Right atrium auricular region (tissue), 2 donors: ENCODE results near the gene ZBTB11. TPM values are rescaled to one million over a fixed set of nuclear protein-coding genes. Genes with fewer than 3 reads are reported as not detected.
"Not testable (repeated sequence)": the region's sequence is repeated elsewhere in the genome, so short reads cannot be mapped to it uniquely, and the experiment has no call there.

ENCODE experiments used
- DNase-seq: peaks from one replicate; pipeline ENCODE4 v3.0.0-alpha.2; 2019; ENCODE audit warnings: low spot score
- H3K27ac ChIP-seq, 2 donors: fragments of 200-600 bp; sonication (generic); 1 replicate in 1 of 2; 2 replicates in 1 of 2; pipeline ENCODE4 v1.5.1; 2016 to 2019
- H3K27me3 ChIP-seq, 2 donors: fragments of 200-600 bp; sonication (generic); one replicate each; pipeline versions ENCODE4 v1.5.1 to v1.6.0; 2017 to 2019
- H3K36me3 ChIP-seq: fragments of 200-600 bp; sonication (generic); one replicate; pipeline ENCODE4 v1.5.1; 2016
- H3K4me1 ChIP-seq, 2 donors: fragments of 200-600 bp; sonication (generic); one replicate each; pipeline versions ENCODE4 v1.5.1 to v1.6.0; 2017 to 2019
- H3K4me3 ChIP-seq, 2 donors: fragments of 200-600 bp; sonication (generic); 1 replicate in 1 of 2; 2 replicates in 1 of 2; pipeline ENCODE4 v1.5.1; 2017 to 2019; ENCODE audit warnings: mild to moderate bottlenecking in 1 of 2, moderate library complexity in 1 of 2
- H3K9me3 ChIP-seq, 2 donors: fragments of 200-600 bp; sonication (generic); one replicate each; pipeline ENCODE4 v1.5.1; 2019
- total RNA-seq, 2 donors: library from RNA; depleted of rRNA; stranded (reverse); fragments of >200 nt; gene quantifications; one replicate each; pipeline ENCODE4 v1.1.0, GENCODE V29; 2016
- TF ChIP-seq, protein P1 (sequence below), 2 donors: fragments of 200-600 bp; sonication (generic); IDR thresholded peaks; one replicate each; pipeline ENCODE4 v1.5.1; 2019; ENCODE audit warnings: antibody characterized with exemption in 2 of 2

Gene ZBTB11
- total RNA-seq, 2 donors from 2014 or later, result 9.8 to 10.4 TPM

DNA sequence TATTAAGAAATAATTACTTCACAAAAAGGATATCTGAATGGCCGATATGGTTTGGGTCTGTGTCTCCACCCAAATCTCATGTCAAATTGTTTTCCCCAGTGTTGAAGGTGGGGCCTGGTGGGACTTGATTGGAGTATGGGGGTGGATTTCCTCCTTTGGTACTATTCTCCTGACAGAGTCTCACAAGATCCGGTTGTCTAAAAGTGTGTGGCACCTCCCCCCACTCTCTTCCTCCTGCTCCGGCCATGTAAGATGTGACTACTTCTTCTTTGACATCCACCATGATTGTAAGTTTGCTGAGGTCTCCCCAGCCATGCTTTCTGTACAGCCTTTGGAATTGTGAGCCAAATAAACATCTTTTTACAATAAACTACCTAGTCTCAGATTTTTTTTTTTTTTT is 34.5 kb downstream of the ZBTB11 start:
- no peak overlapping the region for H3K27ac ChIP-seq
- no peaks in the 10 kb centered on the region for H3K27me3 ChIP-seq
- DNase-seq, result peak; percentile 34
- H3K9me3 ChIP-seq, result no peaks in the 10 kb centered on the region
- TF ChIP-seq, protein P1, sequence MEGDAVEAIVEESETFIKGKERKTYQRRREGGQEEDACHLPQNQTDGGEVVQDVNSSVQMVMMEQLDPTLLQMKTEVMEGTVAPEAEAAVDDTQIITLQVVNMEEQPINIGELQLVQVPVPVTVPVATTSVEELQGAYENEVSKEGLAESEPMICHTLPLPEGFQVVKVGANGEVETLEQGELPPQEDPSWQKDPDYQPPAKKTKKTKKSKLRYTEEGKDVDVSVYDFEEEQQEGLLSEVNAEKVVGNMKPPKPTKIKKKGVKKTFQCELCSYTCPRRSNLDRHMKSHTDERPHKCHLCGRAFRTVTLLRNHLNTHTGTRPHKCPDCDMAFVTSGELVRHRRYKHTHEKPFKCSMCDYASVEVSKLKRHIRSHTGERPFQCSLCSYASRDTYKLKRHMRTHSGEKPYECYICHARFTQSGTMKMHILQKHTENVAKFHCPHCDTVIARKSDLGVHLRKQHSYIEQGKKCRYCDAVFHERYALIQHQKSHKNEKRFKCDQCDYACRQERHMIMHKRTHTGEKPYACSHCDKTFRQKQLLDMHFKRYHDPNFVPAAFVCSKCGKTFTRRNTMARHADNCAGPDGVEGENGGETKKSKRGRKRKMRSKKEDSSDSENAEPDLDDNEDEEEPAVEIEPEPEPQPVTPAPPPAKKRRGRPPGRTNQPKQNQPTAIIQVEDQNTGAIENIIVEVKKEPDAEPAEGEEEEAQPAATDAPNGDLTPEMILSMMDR (IDR thresholded peaks at IDR 0.05), result no peak
- H3K4me1 ChIP-seq, result no peaks in the 10 kb centered on the region
- no peak overlapping the region for H3K4me3 ChIP-seq
- no peaks in the 10 kb centered on the region for H3K36me3 ChIP-seq

DNA sequence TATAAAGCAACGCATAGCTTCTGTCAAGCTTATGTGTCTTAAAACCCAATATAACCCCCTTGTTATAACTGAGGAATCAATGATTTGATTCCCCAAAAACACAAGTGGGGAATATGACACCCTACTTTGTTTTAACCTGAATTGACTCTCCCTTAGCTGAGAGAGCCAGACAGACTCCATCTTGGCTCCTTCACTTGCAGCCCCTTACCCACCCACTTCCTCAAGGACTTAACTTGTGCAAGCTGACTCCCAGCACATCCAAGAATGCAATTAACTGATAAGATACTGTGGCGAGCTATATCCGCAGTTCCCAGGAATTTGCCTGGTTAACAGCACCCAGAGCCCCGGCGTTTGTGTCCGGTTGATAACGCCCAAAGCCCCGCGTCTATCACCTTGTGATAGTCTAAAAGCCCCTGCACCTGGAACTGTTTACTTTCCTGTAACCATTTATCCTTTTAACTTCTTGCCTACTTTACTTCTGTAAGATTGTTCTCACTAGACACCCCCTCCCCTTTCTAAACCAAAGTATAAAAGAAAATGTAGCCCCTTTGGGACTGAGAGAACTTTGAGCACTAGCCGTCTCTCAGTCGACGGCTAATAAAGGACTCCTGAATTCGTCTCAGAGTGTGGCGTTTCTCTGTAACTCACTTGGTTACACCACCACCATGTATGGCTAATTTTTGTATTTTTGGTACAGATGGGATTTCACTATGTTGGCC is 35.4 kb downstream of the ZBTB11 start:
- DNase-seq, result peak; percentile 28
- not testable (repeated sequence) for H3K27ac ChIP-seq, H3K9me3 ChIP-seq, H3K27me3 ChIP-seq, H3K36me3 ChIP-seq, H3K4me3 ChIP-seq, H3K4me1 ChIP-seq

DNA sequence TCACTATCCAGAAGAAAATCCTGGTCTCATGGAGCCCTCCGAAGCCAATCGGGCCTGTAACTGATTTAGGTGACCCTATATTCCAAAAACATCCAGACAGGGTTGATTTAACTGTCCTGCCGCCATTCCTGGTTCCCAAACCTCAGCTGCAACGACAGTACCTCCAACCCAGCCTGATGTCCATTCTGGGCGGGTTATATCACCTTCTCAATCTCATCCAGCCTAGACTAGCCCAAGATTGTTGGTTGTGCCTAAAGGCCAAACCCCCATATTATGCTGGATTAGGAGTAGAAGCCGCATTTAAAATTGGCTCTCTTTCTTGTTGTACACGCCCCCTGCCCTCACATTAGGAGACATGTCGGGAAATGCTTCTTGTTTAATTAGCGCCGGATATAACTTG is 36.7 kb downstream of the ZBTB11 start:
- no peaks in the 10 kb centered on the region for H3K9me3 ChIP-seq
- TF ChIP-seq, protein P1 (IDR thresholded peaks at IDR 0.05), result no peak

DNA sequence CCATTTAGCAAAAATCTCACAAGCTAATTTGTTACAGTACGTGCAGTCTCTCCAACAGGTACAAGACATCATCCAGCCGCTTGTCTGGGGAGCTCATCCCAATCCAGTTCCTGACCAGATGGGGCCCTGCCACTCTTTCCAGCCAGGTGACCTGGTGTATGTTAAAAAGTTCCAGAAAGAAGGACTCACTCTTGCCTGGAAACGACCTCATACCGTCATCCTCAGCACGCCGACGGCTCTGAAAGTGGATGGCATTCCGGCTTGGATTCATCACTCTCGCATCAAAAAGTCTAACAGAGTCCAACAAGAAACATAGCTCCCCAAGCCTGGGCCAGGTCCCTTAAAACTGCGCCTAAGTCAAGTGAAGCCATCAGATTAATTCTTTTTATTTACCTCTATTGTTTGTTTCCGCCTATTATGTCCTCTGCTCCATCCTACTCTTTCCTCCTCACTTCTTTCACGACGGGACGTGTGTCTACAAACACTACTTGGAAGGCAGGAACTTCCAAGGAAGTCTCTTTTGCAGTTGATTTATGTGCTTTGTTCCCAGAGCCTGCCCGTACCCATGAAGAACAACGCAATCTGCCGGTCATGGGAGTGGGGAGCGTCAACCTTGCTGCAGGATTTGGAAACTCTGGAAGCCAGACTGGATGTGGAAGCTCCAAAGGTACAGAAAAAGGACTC is 37.5 kb downstream of the ZBTB11 start:
- peak; percentile 51 for DNase-seq
- Histone ChIP-seq H3K4me3 (no peak overlapping the region), H3K9me3 (no peaks in the 10 kb centered on the region), H3K36me3 (no peaks in the 10 kb centered on the region), H3K27ac (no peak overlapping the region), H3K27me3 (no peaks in the 10 kb centered on the region), H3K4me1 (no peaks in the 10 kb centered on the region)
- TF ChIP-seq, protein P1 (IDR thresholded peaks at IDR 0.05), result no peak

More for the DNA sequence above, 36.7 kb downstream of the ZBTB11 start:
- H3K4me3 ChIP-seq, result no peak overlapping the region
- H3K27ac ChIP-seq, result no peak overlapping the region
- H3K27me3 ChIP-seq, result no peaks in the 10 kb centered on the region
- H3K4me1 ChIP-seq, result no peaks in the 10 kb centered on the region
- no peaks in the 10 kb centered on the region for H3K36me3 ChIP-seq
- peak; percentile 5 for DNase-seq

DNA sequence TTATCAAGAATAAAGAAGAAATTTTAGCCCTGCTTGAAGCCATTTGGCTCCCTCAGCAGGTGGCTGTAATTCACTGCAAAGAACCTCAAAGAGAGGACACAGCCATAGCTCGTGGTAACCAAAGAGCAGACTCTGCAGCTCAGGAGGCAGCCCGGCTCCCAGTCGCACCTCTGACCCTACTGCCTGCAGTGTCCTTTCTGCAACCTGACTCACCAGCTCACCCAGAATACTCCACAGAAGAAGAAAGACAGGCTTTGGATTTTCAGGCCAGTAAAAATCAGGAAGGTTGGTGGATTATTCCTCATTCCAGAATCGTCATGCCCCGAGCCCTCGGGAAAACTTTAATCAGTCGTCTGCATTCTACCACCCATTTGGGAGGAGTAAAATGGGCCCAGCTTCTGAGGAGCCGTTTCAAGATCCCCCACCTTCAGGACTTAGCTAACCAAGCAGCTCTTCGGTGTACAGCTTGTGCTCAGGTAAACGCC is 38.6 kb downstream of the ZBTB11 start:
- no peak overlapping the region for H3K27ac ChIP-seq
- H3K4me3 ChIP-seq, result no peak overlapping the region
- DNase-seq, result peak; percentile 36
- H3K4me1 ChIP-seq, result no peaks in the 10 kb centered on the region
- H3K27me3 ChIP-seq, result no peaks in the 10 kb centered on the region
- no peaks in the 10 kb centered on the region for H3K9me3 ChIP-seq
- H3K36me3 ChIP-seq, result no peaks in the 10 kb centered on the region
- TF ChIP-seq, protein P1 (IDR thresholded peaks at IDR 0.05), result no peak

DNA sequence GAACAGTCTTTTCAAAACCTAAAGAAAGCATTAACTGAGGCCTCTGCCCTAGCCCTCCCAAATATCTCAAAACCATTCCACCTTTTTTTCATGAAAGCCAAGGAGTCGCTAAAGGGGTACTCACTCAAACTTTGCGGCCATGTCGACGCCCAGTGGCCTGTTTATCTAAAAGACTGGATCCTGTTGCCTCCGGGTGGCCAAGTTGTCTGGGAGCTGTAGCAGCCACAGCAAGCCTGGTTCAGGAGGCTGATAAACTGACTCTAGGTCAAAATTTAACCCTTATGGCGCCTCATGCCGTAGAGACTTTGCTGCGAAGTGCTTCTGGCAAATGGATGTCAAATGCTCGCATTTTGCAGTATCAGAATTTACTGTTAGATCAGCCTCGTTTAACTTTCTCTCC is 39.5 kb downstream of the ZBTB11 start:
- Histone ChIP-seq H3K27ac (no peak overlapping the region), H3K9me3 (no peaks in the 10 kb centered on the region), H3K36me3 (no peaks in the 10 kb centered on the region), H3K4me3 (no peak overlapping the region), H3K4me1 (no peaks in the 10 kb centered on the region), H3K27me3 (no peaks in the 10 kb centered on the region)
- peak; percentile 11 for DNase-seq
- TF ChIP-seq, protein P1 (IDR thresholded peaks at IDR 0.05), result no peak
